SKM-1 treated with dmso at 0.1 percent for 144 hours (cell line): ENCODE data around the gene OAS3.
"Not testable (repeated sequence)": the region's sequence is repeated elsewhere in the genome, so short reads cannot be mapped to it uniquely, and the experiment has no call there.

Experiments
- DNase-seq: peaks from one replicate; lab custom pipeline; 2025; ENCODE audit not compliant: unreplicated experiment; lab: John Stamatoyannopoulos, UW

Gene OAS3

DNA sequence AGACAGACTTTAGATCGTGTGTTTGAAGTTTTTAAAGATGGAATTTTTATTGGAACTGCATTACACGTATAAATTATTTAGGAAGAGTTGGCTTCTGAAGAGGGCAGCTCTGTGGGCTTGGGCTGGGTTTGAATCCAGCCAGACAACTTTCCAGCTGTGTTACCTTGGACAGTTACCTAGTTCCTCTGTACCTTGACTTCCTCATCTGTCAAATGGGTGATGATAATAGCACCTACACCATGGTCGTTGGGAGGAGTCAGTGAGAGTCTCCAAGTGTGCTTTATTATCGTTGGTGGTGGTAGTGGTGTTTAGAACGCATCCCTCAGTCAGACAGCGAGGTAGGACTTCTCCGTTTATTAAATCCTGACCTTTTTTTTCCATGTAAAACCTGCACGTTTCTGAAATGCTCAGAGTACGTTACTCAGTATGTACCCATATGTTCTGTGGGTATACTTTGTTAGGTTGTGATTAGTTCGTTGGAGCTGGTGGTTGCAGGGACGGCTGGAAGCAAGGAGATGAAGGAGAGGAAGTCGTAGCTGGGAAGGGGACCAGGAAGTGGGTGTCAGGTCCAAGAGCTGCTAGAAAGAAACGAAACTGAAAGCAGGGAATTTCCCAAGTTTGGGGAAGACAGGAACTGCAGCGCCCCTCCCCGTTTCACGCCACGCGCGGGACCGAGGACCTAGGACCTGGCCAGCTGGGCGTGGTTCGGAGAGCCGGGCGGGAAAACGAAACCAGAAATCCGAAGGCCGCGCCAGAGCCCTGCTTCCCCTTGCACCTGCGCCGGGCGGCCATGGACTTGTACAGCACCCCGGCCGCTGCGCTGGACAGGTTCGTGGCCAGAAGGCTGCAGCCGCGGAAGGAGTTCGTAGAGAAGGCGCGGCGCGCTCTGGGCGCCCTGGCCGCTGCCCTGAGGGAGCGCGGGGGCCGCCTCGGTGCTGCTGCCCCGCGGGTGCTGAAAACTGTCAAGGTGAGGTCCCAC is at the start of gene OAS3:
Gene OAS3, plus strand, starts transcription at position 734 of the 979 bp plus-strand sequence. Its CDS starts 57 bp downstream, at position 791.
- DNase-seq = peak; percentile 3

DNA sequence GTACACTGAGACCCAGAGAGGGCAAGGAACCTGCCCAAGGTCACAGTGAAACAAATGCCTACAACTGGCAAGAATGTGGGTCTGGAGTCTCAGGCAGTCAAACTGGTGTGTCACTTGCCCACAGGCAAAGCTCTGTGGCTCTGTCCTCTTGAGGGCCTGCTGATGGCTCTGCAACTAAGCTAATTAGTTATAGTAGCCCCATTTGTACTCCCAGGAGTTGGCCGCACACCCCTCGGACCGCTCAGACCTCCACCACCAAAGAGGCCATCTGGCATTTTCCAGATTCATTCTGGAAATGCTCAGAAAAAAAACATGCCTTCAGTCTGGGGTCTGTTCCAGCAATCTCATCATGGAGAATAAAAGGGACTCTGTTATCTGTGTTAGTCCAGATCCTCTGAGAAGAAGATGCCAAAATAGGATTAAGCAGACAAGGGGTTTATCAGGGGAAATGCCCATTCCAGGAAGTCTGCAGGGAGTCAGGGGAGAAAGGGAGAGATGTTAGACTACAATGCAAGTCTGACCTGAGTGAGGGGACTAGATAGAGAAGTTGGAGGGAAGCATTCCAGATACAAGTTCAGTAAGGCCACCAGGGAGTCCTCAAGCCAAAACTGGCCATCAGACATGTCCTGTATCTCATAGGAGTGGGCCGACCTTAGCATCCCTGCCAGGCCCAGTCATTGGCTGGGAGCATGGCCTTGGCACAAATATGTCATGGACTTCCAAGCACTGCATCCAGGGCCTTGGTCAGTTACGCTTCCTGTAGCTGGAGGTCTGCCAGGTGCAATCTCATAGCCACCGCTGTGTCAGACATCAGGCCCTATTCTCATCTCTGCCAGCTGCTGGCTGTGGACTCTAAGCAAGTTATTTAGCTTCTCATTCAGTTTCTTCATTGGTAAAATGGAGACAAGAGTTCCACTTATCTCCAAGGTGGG is 46.9 kb upstream of the OAS3 start:
- DNase-seq = no peak

GRCh38 chr12:112892856-112893255 is 45.4 kb upstream of the OAS3 start:
- DNase-seq = no peak

DNA sequence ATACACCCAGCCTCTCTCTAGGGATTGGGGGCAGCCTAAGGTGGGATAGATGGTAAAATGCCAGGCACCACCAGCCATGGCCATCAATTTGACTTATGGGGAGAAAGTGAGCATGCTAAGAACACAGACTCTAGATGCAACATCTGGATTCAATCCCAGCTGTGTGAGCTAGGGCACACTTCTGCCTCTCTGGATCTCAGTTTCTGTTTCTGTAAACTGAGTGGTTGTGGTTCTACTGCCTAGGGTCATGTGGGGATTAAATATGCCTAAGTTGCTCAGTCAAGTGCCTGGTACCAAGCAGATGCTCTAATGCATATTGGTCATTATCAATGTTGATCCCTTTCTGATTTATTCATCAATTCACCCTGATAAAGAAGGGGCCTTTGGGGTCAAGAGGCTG is 44.1 kb upstream of the OAS3 start:
- DNase-seq = no peak

DNA sequence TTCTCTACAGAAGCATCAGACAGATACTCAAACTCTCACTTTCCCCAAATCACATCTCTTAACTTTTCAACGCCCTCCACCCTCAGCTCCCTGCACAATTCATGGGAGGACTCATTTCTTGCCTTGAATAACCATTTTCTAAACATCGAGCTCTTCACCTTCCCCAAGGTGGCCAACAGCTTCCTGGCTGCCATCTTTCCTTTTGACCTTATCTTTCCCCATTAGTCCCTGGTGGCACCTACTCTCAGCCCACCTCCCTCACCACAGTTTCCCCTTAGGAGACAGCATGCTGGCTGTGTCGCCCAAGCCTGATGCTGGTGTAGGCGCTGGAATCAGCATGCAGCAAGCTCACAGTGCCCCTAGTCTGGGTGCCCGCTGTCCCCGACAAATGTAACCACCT is 39.9 kb upstream of the OAS3 start:
- no peak for DNase-seq

GRCh38 chr12:112900298-112901145 is 37.8 kb upstream of the OAS3 start:
- DNase-seq = no peak

DNA sequence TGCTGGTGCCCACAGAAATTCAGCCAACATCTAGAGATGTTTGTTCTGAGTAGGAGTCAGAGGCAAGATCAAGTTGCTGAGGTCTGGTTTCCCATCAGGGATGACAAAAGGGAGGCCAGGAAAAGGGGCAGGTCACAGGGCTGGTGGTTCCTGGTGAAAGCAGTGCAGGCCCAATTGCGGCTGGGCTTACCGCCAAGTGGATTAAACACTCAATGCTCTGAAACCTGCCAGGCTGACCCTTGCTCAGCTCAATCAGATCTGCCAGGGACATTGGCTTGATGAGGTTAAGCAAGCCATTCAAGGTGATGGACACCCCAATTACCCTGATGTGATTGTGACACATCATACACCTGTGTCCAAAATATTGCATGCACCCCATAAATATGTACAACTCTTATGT is 37.0 kb upstream of the OAS3 start:
- no peak for DNase-seq

DNA sequence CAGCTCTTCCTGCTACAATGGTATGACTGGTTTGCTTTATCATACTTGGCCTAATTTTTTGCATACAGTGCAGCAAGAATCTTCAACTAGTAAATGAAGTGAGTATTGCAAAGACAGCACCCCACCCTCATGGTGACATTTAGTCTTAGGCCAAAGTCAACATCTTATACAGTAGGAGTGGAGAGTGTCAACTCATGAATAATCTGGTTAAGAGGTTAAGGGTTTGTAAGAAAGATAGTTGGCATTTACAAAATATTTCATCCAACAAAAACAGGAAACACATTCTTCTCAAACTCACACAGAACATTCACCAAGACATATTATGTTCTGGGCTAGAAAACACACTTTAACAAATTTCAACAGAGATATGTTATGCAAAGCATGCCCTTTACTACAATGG is 33.7 kb upstream of the OAS3 start:
- DNase-seq = no peak

- DNase-seq = no peak
Observed at GRCh38 chr12:112905451-112906089, 32.7 kb upstream of the OAS3 start.

GRCh38 chr12:112906712-112907414 is 31.4 kb upstream of the OAS3 start, which contains the start of gene OAS1:
TSS of gene OAS1 (plus strand) at chr12:112906962. CDS start at chr12:112907040, 78 bp downstream.
- DNase-seq = no peak

DNA sequence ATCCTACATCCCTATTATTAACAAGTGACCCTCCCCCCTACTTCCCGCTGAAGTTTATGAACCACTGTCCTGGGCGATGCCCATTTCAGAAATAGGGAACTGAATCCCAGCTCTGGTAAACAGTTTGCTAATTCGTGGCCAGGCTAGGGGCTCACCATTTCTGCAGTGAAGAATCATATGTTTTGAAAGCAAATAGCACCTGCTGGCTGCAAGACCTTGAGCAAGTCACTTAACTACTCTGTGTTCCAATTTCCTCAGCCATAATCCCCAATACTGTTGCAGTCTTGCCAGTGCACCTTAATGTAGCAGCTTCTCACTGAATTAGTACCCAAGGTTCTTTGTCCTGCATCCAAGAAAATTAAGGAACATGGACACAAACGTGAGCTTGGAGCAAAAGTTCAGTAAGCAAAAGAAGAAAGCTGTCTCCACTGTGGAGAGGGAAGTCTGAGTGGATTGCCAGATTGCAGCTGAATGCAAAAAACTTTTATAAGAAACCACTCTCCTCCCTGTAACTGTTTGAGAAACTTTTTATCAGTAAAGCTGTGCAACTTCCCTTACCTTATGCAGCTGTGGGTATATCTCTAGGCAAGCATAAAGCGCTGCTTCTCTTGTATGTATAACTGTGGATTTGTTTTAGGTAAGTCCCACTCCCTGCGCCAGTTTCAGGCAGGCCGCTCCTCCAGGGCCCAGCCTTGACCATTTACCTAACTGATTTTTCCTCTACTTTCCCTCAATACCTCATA is 30.7 kb upstream of the OAS3 start:
- no peak for DNase-seq

GRCh38 chr12:112908548-112908947 is 29.7 kb upstream of the OAS3 start:
- DNase-seq = no peak

DNA sequence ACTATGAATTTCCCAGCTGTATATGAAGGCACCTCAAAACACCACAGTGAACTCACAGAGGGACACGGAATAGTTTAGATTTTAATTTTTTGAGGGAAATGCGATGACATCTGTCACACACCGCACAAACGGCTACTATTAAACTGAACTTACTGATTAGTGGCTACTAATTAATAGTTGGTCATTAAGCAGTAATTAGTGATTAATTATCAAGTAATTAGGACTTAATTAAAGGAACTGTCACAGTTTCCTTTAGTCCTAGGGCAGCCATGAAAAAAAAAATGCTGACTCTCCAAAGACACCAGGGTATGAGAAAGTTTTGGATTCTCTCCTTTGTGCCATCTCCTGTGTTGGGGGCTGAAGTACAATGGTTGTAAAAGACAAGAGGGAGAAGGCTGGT is 28.6 kb upstream of the OAS3 start:
- DNase-seq = no peak

DNA sequence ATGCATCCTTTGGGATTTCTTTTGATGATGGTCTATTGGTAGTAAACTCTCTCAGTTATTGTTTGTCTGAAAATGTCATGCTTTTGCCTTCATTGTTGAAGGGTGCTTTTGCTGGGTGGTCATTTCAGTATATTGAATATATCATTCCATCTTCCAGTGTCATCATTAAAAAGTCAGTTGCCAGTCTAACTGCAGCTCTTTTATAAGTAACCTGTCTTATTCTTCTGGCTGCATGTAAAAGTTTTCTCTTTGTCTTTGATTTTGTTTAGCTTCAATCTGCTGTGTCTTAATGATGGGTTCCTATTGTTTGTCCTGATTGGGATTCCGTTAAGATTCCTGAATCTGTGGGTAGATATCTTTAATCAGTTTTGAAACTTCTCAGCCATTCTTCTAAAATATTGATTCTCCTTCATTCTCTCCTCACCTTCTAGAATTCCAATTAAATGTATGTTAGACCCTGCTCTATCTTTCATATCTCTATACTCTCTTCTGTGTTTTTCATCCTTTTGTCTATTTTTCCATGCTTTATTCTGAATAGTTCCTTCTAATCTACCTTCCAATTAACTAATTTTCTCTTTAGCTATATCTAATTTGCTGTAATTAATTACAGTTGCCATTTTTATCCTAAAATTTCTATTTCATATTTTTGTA is 25.1 kb upstream of the OAS3 start:
- no peak for DNase-seq

GRCh38 chr12:112913888-112914287 is 24.4 kb upstream of the OAS3 start:
- not testable (repeated sequence) for DNase-seq

- DNase-seq = no peak
Observed at GRCh38 chr12:112916270-112916669, 22.0 kb upstream of the OAS3 start.

DNA sequence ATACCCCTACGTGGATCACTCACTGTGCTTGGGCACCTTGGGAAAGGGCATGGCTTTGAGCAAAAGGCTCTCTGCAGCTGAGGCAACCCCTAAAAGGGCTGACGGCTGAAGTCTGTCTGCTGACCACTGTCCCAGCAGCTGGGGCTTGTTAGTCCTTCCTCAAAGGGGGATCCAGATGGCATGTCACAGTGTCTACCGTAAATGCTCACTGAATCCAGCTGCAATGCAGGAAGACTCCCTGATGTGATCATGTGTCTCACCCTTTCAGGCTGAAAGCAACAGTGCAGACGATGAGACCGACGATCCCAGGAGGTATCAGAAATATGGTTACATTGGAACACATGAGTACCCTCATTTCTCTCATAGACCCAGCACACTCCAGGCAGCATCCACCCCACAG is 19.2 kb upstream of the OAS3 start:
- DNase-seq = no peak

DNA sequence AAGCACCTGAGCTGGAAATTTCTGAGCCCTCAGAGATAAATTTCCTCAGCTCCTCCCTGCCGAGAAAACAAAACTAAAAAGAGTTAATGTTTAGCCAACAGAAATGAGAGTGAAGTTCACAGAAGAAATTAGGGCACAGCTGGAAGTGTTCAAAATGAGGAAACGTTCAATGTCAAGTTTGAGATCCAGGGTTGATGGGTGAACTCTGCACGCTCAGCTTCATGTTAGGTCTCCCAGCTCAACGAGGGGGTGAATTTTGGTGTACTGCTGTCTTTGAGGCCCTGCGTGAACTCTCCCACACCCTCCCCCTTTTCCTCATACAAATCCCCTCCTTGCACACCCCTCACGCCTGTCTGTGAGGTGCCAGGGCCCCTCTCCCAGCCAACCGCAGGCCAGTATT is 13.3 kb upstream of the OAS3 start:
- DNase-seq = no peak
